C4-2B (cell line): ENCODE data around the gene RC3H1.
"Not testable (repeated sequence)": the region's sequence is repeated elsewhere in the genome, so short reads cannot be mapped to it uniquely, and the experiment has no call there.

Source experiments
- H3K27ac ChIP-seq: fragments of 450-650 bp; 2 replicates; pipeline ENCODE4 v1.5.1; 2017
- ZFX ChIP-seq: fragments of 450-650 bp; IDR thresholded peaks from 2 replicates; pipeline ENCODE4 v1.6.1; 2017
- TF ChIP-seq, protein P1 (sequence below): fragments of 450-650 bp; conservative IDR thresholded peaks from 2 replicates; pipeline ENCODE4 v1.5.1; 2017; ENCODE audit warnings: mild to moderate bottlenecking

Gene RC3H1

DNA sequence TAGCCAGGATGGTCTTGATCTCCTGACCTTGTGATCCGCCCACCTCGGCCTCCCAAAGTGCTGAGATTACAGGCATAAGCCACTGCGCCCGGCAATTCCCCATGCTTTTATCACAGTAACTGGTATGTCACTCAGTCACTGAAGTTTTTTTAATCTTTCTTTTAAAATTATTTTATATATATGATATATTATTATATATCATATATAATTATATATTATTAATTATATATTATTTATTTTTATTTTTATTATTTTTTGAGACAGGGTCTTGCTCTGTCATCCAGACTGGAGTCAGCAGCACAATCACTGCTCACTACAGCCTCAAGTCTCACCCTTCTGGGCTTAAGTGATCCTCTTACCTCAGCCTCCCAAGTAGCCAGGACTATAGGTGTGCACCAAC, 18.3 kb downstream of the RC3H1 start:
- no peak overlapping the region for H3K27ac ChIP-seq
- no peak for TF ChIP-seq ZFX
- TF ChIP-seq, protein P1, sequence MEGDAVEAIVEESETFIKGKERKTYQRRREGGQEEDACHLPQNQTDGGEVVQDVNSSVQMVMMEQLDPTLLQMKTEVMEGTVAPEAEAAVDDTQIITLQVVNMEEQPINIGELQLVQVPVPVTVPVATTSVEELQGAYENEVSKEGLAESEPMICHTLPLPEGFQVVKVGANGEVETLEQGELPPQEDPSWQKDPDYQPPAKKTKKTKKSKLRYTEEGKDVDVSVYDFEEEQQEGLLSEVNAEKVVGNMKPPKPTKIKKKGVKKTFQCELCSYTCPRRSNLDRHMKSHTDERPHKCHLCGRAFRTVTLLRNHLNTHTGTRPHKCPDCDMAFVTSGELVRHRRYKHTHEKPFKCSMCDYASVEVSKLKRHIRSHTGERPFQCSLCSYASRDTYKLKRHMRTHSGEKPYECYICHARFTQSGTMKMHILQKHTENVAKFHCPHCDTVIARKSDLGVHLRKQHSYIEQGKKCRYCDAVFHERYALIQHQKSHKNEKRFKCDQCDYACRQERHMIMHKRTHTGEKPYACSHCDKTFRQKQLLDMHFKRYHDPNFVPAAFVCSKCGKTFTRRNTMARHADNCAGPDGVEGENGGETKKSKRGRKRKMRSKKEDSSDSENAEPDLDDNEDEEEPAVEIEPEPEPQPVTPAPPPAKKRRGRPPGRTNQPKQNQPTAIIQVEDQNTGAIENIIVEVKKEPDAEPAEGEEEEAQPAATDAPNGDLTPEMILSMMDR: no peak

DNA sequence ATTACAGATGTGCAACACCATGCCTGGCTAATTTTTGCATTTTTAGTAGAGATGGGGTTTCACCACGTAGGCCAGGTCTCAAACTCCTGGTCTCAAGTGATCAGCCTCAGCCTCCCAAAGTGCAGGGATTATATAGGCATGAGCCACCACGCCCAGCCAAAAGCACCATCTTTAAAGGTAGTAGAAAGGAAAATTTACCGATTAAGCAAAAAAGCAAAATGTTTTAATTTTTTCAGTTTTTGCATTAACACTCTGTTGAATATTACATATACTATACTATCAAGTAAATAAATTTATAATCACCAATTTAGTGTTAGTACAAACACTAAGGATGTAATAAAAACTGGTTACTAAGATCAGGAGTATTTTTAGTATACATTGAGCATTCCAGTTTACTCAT, 20.6 kb downstream of the RC3H1 start:
- H3K27ac ChIP-seq: no peak overlapping the region
- TF ChIP-seq ZFX: no peak
- TF ChIP-seq, protein P1: no peak

DNA sequence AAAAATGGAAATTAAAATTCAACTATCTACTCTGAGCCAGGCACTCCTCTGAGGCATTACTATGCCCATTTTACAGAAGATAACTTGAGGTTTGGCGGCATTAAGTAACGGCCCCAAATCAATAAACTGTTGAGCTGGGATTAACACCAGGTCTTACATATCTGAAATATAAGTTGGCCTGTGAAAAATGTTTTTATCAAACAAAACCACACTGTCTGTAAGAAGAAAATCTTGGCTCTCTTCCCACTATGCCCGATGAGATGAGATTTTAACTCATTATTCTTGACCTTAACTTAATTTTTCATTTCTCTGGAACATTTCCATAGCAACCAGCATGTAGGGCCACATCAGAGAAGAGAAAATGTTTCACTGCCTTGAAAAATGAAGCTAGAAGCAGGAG, 21.8 kb downstream of the RC3H1 start:
- no peak overlapping the region for H3K27ac ChIP-seq
- TF ChIP-seq ZFX: no peak
- TF ChIP-seq, protein P1: no peak

DNA sequence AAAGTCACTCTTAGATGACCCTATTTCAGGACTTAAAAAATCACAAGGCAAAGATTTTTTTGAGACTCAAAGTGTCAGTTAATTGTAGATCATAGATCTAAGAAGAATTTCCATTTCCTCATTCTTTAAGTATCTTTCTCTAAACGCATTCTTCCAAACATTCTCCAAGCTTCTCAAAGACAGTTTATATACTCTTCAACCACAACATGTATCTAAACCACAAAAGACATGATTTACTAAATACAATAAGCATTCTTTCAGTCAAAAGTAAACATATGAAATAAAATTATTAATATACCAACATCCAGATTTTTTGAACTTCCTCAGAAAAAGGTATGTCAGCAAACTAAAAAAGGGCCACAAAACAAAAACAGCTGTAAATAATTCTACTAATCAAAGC, 24.4 kb downstream of the RC3H1 start:
- no peak overlapping the region for H3K27ac ChIP-seq
- TF ChIP-seq, protein P1: no peak
- TF ChIP-seq ZFX: no peak

DNA sequence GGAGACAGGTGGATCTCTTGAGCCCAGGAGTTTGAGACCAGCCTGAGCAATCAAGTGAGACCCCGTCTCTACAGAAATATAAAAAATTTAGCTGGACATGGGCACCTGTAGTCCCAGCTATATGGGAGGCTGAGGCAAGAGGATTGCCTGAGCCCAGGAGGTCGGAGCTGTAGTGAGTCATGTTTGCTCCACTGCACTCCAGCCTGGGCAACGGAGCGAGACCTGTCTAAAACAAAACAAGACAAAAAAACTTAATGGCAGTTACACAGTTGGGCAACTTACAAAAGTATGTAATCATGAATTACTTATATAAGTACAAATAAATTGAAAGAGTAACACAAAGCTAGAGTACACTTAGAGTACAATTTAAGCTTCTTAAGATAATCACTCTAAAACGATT, 25.2 kb downstream of the RC3H1 start:
- no peak overlapping the region for H3K27ac ChIP-seq
- TF ChIP-seq, protein P1: no peak
- TF ChIP-seq ZFX: no peak

DNA sequence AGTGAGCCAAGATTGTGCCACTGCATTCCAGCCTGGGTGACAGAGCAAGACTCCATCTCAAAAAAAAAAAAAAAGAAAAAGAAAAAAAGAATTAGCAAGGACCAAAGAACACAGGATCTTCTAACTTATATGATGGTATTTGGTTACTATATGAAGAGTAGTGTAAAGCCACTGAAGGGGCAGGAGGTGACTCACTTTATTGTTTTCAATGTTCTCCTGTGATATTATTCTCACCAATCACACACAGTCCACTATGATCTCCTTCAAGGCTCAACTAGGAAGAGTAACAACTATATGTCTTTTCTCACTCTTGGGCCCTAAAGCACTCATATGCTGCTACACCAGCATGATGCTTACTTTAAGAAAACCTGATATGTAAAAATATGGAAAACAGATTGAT, 26.7 kb downstream of the RC3H1 start:
- TF ChIP-seq ZFX: no peak
- TF ChIP-seq, protein P1: no peak
- H3K27ac ChIP-seq: no peak overlapping the region

DNA sequence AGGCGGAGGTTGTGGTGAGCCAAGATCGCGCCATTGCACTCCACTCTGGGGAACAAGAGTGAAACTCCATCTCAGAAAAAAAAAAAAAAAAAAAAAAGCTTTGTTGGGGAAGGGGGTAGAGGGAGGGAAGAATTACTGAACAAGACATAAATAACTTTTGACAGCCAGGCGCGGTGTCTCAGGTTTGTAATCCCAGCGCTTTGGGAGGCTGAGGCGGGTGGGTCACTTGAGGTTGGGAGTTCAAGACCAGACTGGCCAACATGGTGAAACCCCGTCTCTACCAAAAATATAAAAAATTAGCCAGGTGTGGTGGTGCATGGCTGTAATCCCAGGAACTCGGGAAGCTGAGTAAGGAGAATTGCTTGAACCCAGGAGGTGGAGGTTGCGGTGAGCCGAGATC, 28.2 kb downstream of the RC3H1 start:
- not testable (repeated sequence) for H3K27ac ChIP-seq

DNA sequence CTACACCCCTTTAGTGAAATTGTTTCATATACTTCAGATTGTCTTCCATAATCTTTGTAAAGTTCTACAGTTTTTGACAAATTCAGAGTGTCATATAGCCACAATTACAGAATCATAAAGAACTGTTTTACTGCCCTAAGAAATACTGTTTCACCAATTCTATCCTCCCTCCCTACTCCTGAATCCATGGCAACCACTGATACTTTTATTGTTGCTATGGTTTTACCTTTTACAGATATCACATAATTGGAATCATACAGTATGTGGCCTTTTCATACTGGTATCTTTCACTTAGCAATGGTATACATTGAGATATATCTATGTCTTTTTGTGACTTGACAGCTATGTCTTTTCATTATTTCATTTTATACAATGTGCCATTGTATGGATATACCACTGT, 34.1 kb downstream of the RC3H1 start:
- TF ChIP-seq, protein P1: no peak
- no peak for TF ChIP-seq ZFX
- no peak overlapping the region for H3K27ac ChIP-seq
